HG02884 (cell line): ENCODE data around the gene SPPL2B.

Source experiments
- ATAC-seq: cut with Tn5 transposase; IDR thresholded peaks from one replicate; pipeline ENCODE4 v1.9.1; 2021; ENCODE audit warnings: mild to moderate bottlenecking, moderate library complexity; ENCODE audit not compliant: unreplicated experiment

Gene SPPL2B

GRCh38 chr19:2296141-2296540 is 32.3 kb upstream of the SPPL2B start:
- ATAC-seq = no peak

GRCh38 chr19:2300533-2300932 is 28.0 kb upstream of the SPPL2B start:
- ATAC-seq = no peak

- no peak for ATAC-seq
Measured at GRCh38 chr19:2302319-2303210, 25.9 kb upstream of the SPPL2B start.

- no peak for ATAC-seq
Measured at GRCh38 chr19:2303211-2303798, 25.2 kb upstream of the SPPL2B start.

- no peak for ATAC-seq
Measured at GRCh38 chr19:2305452-2306280, 22.8 kb upstream of the SPPL2B start.

GRCh38 chr19:2306281-2306806 is 22.1 kb upstream of the SPPL2B start:
- no peak for ATAC-seq

- ATAC-seq = no peak
Measured at GRCh38 chr19:2306971-2307370, 21.5 kb upstream of the SPPL2B start.

DNA sequence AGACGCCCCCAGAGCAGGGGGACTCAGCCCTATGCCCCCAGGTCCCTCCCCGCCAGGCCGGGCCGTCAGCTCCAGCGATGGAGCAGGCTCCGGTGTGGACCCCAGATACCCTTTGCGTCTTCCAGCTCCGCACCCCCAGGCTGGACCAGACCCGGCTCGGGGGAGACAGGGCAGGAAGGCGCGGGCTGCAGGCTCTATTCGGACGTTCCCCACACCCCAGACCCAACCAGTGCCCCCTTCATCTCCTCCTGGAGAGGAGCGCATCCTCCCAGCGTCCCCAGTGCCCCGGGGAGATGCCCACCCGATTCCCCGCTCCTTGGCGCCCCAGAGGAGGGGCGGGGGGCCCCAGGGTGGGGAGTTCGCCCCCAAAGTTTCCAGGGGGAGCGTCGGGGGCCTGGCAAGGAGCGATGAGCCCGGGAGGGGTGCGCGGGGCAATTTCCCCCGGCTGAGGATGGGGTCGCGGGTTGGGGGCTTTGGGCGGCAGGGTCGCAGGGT is 20.9 kb upstream of the SPPL2B start:
- ATAC-seq = no peak

DNA sequence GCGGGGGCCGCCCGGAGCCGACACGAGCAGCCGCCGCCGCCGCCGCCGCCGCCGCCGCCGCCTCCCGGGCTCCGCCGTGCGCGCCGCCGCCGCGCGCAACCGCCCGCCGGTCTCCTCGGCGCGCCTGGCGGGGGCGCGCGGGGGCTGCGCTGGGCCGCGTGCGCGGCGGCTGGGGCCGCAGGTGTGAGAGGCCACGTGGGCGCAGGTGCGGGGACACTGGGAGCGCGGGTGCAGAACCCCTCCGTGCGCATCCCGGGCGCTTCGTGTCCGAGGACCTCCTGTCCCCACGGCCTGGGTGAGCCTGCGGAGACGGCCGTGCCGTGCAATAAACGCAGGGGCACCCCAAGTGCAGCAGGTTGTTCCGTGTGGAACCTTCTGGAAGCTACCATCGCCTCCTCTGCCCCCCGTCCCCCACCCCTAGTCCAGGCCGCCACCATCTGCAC is 20.3 kb upstream of the SPPL2B start, which contains the start of gene LINGO3:
Gene LINGO3 (minus strand): TSS at position 41 of the 443 bp plus-strand sequence. CDS start 16,378 bp downstream, outside the sequence.
- no peak for ATAC-seq

DNA sequence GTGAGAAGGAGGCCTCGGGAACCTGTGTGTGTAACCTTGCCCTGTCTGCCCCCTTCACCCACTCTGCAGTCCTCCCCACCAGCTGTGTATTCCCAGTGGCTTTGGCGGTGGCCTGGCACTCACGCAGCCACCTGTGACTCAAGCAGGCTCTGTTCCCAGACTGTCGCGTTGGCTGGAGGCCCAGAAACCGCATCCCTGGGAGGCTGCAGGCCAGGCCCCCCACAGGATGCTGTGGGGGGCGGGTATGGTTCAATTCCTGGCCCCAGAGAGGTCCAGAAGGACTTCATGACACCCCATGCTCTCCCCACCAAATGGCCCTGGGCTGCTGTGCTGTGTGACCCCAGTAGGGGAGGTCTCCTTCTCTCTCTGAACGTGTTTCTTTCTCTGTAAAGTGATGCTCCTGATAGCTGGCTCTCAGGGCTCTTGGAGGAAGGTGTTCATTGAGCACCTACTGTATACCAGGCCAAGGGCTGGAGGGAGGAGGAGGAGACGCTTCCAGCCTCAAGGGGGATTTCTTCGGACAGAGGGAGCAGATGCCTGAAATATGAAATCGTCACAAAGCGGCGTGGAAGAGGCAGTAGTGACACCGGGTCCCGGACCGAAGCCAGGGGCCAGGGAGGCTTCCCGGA is 18.6 kb upstream of the SPPL2B start:
- ATAC-seq = no peak

DNA sequence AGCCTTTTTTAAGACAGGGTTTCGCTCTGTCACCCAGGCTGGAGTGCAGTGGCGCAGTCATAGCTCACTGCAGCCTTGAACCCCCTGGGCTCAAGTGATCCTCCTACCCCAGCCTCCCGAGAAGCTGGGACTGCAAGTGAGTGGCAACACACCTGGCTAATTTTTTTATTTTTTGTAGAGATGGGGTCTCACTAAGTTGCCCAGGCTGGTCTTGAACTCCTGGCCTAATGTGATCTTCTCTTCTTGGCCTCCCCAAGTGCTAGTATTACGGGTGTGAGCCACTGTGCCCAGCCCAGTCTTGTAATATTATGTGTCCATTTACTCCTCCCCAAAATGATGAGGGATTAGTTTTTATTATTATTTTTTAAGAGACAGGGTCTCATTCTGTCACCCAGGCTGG is 17.4 kb upstream of the SPPL2B start:
- ATAC-seq = no peak

DNA sequence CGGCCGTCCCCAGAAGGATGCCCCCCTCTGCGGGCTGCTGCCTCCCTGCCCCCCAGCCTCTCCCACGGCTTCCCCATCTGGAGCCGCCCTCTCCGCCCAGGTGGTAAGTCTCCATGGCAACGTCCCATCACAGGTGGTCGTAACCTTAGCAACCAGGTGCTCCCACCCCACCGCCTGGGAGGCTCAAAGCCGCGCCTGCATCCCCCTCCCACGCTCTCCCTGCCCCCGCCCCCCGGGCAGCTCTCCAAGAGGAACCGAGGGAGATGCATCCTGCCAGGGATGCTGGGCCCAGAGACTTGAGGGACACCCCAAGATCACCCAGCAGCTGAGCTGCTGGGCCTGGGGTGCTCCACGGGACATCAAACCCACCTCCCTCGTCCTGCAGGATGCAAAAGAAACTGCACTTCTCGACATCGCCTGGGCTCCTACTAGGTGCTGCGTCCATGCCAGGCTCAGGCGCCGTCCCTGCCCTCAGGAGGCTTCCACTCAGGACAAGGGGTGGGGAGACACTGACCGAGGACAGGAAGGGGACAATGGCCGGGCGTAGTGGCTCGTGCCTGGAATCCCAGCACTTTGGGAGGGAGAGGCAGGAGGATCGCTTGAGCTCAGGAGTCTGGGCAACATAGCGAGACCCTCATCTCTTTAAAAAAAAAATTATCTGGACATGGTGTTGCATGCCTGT is 15.5 kb upstream of the SPPL2B start:
- no peak for ATAC-seq

- no peak for ATAC-seq
Measured at GRCh38 chr19:2315121-2315817, 13.2 kb upstream of the SPPL2B start.

- ATAC-seq = no peak
Measured at GRCh38 chr19:2315818-2316353, 12.6 kb upstream of the SPPL2B start.

- no peak for ATAC-seq
Measured at GRCh38 chr19:2317300-2317699, 11.2 kb upstream of the SPPL2B start.

DNA sequence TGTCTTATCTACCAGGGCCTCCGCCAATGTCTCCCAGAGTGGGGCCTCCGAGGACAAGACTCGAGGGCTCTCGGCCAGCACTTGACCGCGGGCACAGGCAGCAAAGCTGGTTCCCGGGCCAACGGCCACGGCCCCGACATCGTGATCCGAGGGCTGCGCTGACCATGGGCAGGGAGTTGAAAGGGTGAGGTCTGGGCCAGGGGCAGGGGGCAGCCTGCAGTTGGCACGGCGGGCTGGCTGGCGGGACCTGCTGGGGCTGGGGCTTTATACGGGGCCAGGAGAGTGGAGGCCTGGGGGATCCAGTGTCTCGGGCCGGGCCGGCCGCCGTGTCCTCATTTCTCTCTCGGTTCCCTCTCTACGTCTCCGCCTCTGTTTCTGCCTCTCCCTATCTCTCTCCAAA is 10.7 kb upstream of the SPPL2B start:
- ATAC-seq = no peak

DNA sequence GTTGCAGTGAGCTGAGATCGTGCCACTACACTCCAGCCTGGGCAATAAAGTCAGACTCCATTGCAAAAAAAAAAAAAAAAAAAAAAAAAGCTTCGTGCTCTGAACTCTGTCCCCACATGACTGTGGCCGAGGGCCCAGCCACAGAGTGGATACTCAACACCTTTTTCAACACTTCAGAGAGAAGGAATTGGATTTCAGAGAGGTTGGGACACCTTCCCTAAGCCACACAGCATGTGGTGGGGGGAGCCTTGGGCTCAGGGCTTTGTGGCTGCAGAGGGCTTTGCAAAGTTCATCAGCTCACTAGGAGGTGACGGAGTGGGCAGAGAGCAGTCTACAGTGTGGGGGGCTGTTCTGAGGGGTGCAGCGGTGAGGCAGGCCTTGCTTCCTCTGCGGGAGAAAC is 9.6 kb upstream of the SPPL2B start:
- no peak for ATAC-seq

- ATAC-seq = no peak
Measured at GRCh38 chr19:2319551-2319950, 8.9 kb upstream of the SPPL2B start.

GRCh38 chr19:2320049-2320448 is 8.4 kb upstream of the SPPL2B start:
- no peak for ATAC-seq
